Mammary microvascular endothelial cell (primary cell): Measurements from ENCODE around the gene RXFP4. TPM values are rescaled to one million over a fixed set of nuclear protein-coding genes. Genes with fewer than 3 reads are reported as not detected.

Source experiments
- total RNA-seq: library from RNA; depleted of rRNA; stranded (reverse); fragments of >200 nt; gene quantifications from 2 replicates; pipeline ENCODE4 v1.2.3, GENCODE V29; 2015

Gene RXFP4, protein sequence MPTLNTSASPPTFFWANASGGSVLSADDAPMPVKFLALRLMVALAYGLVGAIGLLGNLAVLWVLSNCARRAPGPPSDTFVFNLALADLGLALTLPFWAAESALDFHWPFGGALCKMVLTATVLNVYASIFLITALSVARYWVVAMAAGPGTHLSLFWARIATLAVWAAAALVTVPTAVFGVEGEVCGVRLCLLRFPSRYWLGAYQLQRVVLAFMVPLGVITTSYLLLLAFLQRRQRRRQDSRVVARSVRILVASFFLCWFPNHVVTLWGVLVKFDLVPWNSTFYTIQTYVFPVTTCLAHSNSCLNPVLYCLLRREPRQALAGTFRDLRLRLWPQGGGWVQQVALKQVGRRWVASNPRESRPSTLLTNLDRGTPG
- total RNA-seq: not detected in 2 replicates

DNA sequence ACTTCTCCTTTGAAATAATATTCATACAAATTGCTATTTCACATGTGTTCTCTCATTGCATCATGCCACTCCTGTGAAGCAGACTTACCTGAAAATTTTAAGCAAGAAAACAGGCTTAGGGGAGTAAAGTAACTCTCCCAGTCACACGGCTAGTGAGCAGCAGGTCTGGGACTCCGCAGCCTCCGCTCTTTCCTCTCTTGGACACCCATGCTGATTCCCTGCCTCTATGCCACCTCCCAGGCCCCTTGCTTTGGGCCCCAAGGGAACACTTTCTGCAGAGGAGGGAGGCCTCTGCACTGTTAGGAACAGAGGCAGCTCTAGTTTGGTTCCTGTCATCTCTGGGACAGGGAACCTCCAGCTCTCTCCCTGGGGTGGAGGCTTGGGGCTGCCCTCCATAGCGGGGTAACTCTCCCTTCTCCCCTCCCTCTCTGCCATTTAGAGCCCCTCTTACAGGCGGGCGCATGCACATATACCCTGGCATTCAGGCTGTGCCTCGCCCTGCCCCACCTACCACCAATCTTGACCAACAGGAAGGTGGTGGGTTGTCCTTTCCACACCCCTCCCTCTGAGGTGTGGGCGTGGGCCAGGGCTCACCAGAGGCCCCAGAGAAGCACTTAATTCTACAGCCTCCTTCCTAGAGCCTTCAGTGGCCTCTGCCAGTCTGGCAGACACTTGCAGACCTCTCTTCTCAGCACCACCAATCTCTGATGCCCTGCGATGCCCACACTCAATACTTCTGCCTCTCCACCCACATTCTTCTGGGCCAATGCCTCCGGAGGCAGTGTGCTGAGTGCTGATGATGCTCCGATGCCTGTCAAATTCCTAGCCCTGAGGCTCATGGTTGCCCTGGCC, at the start of gene RXFP4:
Gene RXFP4, plus strand, starts transcription at position 646 of the 852 bp plus-strand sequence. Its CDS starts 72 bp downstream, at position 718.

DNA sequence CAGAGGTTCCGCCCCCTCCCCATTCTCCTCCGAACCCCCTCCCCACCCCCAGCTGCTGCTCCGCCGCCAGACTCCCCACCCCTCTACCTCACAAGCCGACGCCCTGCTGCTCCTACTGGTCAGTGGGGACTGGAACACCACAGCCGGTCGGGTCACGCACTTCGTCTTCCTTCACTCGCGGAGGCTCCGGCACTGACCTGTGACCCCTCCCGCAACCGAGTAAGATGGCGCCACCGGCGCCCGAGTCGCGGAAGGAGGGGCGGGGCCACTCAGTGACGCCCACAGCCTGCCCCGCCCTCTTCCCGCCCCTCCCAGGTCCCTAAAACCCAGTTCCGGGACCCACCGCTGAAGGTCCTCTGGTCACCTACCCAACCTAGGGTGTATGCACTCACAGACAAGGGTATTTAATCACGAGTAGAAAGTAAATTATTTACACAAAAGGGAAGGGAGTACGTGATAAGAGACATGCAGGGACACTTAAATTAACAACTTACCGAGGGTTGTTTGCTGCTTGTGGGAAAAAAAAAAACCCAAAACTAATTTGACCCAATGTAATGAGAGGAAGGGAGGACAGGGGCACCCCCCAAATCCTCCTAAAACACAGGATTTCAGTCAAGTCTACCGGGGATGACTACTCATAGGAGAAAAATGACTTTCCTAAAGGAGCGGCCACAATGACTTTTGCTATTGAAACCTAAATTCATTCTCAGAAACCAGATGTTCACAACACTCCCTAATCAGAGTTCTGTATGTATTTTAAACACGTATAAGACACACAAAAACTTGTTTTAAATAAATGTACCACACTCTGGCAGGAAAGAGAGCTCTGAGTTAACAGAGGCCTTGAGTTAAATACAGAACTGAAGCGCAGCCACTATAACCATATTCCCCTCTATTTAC, 30.0 kb upstream of the RXFP4 start, which contains the start of gene RIT1:
Gene RIT1, minus strand, starts transcription at position 194 of the 900 bp plus-strand sequence. CDS start 588 bp downstream, outside the sequence.

DNA sequence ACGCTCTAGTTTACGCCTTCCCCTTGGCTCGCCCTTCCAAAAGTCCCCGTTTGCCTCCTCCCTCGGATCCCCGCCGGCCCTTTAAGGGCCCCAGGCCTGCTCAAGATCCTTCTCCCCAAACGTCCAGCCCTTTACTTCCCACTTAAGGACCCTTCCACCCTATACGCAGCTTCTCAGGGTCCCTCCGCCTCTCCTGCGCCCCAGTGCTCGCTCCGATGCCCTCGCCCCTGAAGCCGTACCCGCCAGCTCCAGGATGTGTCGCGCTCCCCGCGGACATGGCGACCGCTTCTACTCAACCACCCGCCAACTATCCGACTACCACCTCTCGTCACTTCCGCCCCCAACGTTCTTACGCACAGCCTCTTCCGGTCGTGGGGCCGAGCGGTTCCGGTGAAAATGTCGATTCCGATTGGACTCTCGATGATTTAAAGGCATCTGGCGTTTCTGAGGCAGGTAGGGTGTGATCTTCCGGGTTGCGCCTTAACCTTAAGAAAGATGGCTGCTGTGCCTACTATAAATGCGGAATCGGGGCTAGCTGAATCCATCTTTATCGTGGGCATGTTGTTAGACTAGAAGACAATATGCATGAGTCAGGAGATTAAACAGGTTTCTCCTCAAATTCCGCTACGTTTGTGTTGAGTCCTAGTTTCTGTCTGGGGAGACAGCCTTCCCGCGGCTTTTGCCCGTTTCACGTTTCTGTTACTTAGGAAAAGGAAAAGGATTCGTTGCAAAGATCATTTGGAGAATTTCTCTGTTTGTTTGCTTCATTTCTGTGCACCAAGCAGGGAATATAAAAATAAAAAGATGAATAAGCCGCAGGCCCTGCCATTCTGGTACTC, 7.1 kb upstream of the RXFP4 start, which contains the start of gene KHDC4:
Gene KHDC4, minus strand, starts transcription at position 317 of the 839 bp plus-strand sequence. Its CDS starts 40 bp downstream, at position 277.

DNA sequence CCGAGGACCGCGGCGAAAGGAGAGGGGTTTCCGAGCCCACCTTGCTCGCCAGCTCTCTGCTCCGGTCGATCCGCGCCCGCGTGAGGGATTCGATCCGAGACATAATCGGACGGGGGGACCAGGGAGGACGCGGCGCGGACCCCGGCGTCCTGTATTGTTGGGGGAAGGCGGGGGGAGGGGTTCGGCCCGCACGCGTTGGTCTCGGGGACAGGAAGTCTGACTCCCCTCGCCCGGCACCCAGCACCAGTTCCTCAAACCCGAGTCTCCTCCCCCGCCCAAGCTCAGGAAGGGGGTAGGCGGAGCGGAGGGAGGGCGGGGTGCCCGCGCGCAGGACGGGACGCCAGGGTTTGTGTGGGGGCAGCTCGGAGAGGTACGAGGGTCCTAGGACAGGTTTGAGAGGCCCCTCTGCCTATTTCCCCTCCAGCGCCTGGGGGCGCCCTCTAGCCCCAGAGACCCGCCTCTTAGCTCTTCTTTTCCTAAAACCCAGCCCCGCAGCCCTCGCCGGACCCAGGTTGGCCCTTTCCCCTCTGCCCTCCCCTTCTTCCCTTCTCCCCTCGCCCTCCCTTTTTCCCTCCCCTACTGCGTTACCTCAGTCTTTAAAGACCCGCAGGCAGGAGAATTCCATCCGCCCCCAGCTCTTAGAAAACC, 37.0 kb downstream of the RXFP4 start, which contains the start of gene ARHGEF2:
Gene ARHGEF2, minus strand, starts transcription at position 223 of the 648 bp plus-strand sequence. Its CDS starts 120 bp downstream, at position 103.

Other genes starting within 250 kb of the RXFP4 start
- 14.5 and 15.2 TPM in 2 replicates for gene GON4L, start 84.4 kb upstream of the RXFP4 start, total RNA-seq
- gene SYT11, start 82.1 kb upstream of the RXFP4 start, total RNA-seq: 24.2 and 24.4 TPM in 2 replicates
- gene RIT1, start 30.3 kb upstream of the RXFP4 start, total RNA-seq: 31.4 and 38.4 TPM in 2 replicates
- gene KHDC4, start 7.2 kb upstream of the RXFP4 start, total RNA-seq: 17.7 and 20.1 TPM in 2 replicates
- 79.5 and 79.9 TPM in 2 replicates for gene ARHGEF2, start 36.9 kb downstream of the RXFP4 start, total RNA-seq
- gene SSR2, start 79.3 kb downstream of the RXFP4 start, total RNA-seq: 460 and 503 TPM in 2 replicates
- 30.1 and 30.8 TPM in 2 replicates for gene UBQLN4, start 112.2 kb downstream of the RXFP4 start, total RNA-seq
- 93.0 and 94.1 TPM in 2 replicates for gene LAMTOR2, start 113.1 kb downstream of the RXFP4 start, total RNA-seq
- not detected in 2 replicates for gene RAB25, start 119.5 kb downstream of the RXFP4 start, total RNA-seq
- 1.8 and 2.8 TPM in 2 replicates for gene MEX3A, start 140.8 kb downstream of the RXFP4 start, total RNA-seq
- gene LMNA, start 173.1 kb downstream of the RXFP4 start, total RNA-seq: 1,062 and 1,120 TPM in 2 replicates
- 0.49 and 1.1 TPM in 2 replicates for gene SEMA4A, start 211.9 kb downstream of the RXFP4 start, total RNA-seq